Islet of Langerhans (tissue), 1 donor: Measurements from ENCODE around the gene MRPL53.
"Not testable (repeated sequence)": the region's sequence is repeated elsewhere in the genome, so short reads cannot be mapped to it uniquely, and the experiment has no call there.

Experiments
- FAIRE-seq: peaks from one replicate; lab custom pipeline; 2011; peaks lifted over from hg19 to GRCh38; lab: Jason Lieb, UNC

MRPL53 gene

DNA sequence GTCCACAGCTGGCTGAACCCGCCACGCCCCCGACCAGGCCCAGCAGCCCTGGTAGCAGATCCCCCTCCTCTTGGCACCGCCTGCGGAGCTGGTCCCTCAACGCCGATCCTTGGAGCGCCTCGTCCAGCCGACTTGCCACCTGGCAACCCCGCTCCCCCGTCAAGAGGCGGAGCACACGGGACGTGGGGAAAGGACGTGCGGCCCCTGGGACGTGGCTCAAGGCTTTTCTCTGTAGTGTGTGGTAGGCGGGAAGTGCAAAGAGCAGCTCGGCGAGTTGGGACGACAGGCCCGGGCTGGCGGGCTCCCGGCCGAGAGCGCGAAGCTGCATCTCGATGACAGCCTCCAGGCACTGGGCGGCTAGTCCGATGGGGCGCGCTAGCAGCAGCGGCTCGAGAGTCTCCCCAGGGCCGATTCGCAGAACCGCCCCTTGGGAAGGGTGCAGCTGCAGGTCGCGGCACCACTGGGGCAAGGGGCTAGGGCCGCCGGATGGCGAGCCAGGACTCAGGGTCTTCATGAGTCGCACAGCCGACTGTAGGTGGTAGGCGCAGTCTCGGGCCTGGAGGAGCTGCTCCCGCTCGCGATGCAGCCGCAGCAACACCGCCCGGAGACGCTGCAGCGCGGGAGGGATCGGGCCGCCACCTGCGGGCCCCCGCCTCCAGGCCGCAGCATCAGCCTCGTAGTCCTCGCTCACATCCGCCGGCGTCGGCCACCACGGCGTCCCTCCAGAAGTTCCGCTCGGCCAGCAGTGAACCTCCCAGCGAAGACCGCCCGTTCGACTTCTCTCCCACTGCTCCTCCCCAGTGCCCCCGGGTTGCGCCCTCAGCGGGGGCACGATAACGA, 9.7 kb upstream of the MRPL53 start:
- no peak for FAIRE-seq

DNA sequence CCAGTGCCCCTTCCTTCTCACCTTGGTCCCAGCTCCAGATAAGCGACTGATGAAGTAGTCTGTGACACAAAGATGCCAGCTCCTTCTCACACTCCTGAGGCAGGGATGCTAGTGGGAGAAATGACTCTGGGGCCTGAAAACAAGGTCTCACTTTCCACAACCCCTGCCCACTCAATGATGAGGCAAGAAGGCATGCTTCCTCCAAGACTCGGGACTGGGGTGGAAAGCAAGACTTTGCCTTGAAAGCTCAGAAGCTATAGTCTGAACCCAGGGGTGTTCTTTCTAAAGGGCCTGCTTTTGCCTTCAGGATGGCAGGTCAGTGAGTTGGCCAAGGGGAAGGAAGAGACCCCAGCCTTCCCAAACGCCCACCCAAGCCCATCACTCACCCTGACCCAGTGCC, 9.0 kb upstream of the MRPL53 start:
- no peak for FAIRE-seq

DNA sequence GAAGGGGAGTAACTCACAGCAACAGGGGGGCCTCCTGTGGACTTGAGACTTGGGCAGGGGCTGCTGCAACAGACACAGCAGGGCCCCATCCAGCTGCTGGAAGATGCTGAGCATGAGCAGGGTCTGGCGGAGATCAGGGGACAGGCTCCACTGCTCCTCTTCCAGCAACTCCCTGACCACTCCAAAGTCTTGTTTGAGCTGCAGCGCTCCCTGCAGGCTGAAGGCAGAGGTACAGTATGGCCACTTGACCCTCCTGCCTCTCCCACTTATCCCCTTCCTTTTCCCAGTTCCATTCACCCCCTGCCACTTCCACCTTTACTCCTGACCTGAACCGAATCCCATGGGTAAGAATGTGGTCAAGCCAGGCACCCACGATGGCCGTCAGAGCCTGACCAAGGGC, 2.4 kb upstream of the MRPL53 start:
- no peak for FAIRE-seq

DNA sequence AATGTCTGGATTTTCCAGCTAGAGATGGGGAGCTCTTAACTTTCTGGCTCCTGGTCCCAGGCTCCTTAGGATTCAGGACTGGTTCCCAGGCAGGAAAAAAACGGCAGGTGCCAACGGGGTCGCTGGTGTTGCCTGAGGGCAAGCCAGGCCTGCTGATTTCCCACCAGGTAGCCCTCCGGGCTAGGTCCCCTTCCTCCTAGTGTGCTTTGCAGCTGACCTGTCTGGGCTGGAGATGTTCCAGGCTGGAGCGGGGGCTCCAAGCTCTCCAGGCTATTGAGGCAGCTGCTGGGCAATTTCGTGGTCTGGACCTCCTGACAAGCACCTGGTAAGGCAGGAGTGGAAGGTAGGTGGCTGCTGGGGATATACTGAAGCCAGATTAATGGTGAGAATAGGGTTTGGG, 2.0 kb upstream of the MRPL53 start:
- no peak for FAIRE-seq

- no peak for FAIRE-seq
These were observed 422 bp upstream of the MRPL53 start for GRCh38 chr2:74472945-74473258.

GRCh38 chr2:74471332-74472065, 981 bp downstream of the MRPL53 start:
- no peak for FAIRE-seq

- FAIRE-seq: not testable (repeated sequence)
These were observed 1.7 kb downstream of the MRPL53 start for GRCh38 chr2:74470742-74471141.

- FAIRE-seq: no peak
These were observed 8.1 kb downstream of the MRPL53 start for GRCh38 chr2:74464406-74464805.

- FAIRE-seq: no peak
These were observed 9.7 kb downstream of the MRPL53 start for GRCh38 chr2:74462786-74463105.

DNA sequence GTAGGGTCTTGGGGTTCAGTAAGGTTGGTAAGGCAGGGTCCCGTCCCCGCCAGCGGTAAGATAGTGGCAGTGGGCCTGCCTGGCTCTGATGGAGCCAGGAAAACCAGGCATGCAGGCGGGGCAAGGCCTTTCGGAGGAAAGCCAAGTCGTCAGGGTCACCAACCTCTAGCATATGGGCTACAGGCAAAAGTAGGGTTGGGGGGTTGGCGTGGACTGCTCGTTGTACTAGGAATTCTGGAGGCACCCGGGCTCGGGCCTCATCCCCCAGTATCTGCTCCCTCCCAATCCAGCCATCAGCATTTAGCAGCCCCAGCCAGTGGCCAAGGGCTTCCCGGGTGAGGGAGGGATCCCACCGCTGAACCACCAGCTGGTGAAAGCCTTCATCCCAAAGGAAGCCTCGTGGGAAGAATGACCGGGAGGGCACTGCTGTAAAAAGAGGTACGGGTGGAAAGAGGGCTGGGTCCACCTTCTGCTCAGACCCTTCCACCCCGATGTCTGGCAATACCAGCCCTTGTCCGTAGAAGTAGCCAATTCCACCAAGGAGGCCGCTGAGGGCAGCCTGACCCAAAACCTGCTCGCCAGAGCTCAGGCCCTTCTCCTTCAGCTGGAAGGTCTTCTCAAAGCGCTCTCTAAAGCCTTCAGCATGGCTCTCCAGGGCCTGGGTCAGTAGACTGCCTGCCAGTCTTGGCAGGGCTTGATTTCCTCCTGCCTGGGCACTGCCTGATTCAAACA, 10.3 kb downstream of the MRPL53 start:
- FAIRE-seq: no peak

- no peak for FAIRE-seq
These were observed 11.1 kb downstream of the MRPL53 start for GRCh38 chr2:74461187-74462053.

GRCh38 chr2:74460187-74460586, 12.3 kb downstream of the MRPL53 start:
- FAIRE-seq: not testable (repeated sequence)

DNA sequence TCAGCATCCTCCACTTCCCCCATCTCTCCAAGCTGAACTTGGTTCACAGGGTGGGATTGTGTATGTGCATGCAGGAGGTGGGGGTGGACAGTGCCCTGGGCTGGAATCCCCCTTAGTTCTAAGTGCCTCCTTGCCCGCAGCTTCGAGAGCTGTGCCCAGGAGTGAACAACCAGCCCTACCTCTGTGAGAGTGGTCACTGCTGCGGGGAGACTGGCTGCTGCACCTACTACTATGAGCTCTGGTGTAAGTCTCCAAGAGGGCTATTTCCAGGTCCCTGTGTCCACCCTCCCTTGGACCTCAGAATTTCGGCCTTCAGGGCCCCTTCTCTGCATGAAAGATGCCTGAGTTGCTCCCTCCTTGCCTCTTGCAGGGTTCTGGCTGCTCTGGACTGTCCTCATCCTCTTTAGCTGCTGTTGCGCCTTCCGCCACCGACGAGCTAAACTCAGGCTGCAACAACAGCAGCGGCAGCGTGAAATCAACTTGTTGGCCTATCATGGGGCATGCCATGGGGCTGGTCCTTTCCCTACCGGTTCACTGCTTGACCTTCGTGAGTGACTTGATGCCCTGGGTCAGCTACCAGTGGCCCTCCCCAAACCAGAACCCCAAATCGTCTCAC, 12.9 kb downstream of the MRPL53 start:
- FAIRE-seq: not testable (repeated sequence)

GRCh38 chr2:74458938-74459363, 13.5 kb downstream of the MRPL53 start:
- FAIRE-seq: no peak

DNA sequence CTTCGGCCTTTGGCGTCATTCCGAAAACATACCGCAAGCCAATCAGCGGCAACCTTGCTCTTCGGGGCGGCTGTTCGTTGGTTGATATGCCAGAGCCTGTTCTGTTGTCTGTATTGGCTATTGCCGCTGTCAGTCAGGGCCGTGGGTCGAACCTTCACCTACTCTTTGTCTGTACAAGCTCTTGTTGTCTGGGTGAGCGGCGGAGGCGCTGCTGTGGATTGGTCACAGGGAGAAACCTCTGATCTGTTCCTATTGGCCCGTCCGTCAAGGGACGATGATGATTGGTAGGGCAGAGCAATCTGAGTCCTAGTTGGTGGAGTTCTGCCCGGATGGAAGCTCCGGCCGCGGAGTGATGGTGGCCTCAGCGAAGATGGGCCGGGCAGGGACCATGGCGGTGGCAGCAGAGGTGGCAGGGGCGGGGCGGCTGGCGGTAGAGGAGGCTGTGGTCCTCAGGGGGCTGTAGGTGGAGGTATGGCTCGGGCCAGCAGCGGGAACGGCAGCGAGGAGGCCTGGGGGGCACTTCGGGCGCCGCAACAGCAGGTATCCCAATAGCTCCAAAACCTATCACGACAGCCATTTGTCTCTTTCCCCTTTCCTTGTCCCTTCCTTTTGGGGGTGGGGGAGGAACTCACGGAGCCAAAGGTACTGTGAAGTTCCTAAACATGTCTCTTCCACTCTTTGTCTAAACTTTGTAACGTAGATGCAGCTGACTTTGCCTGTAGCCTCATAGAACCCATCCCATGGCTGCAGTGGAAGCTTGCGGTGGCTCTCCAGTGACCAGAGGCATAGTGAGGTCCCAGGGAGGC, 14.1 kb downstream of the MRPL53 start, which contains the start of gene WBP1:
WBP1 (plus strand) TSS at position 307 of the 806 bp plus-strand sequence; CDS start at position 472, 165 bp downstream.
- peak; percentile 96 for FAIRE-seq

DNA sequence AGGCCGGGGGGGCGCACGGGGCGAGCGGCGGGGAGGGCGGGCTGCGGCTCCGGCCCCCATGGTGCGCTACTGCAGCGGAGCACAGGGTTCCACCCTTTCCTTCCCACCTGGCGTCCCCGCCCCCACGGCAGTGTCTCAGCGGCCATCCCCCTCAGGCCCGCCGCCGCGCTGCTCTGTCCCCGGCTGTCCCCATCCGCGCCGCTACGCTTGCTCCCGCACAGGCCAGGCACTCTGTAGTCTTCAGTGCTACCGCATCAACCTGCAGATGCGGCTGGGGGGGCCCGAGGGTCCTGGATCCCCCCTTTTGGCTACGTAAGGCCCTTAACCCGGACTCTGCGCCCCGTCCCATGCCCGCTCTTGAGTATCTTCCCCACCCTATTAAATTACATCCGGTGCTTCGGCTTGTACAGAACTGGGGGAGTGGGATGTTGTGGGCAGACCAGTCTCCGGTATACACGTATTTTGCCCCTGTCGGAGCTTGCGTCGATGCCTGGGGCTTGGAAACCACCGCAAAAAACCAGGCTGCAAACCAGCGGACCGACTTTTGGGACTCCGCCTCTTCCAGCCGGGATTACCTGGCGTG, 14.8 kb downstream of the MRPL53 start:
- no peak for FAIRE-seq

DNA sequence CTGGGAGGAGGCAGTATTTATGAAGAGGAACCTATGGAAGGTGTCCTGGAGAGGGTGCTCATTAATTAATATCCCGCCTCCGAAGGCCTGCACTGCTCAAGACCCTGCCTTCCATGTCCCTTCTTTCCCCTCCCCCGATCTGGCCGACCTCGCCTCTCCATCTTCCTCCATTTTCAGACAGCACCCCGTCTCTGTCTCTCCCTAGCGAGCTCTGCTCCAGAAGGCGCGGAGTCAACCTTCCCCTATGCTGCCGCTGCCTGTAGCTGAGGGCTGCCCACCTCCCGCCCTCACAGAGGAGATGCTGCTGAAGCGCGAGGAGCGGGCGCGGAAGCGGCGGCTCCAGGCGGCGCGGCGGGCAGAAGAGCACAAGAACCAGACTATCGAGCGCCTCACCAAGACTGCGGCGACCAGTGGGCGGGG, 15.3 kb downstream of the MRPL53 start:
- FAIRE-seq: no peak

- peak; percentile 91 for FAIRE-seq
These were observed 17.6 kb downstream of the MRPL53 start, which contains the start of gene INO80B for GRCh38 chr2:74454654-74455511. INO80B (plus strand) TSS chr2:74455087; CDS start chr2:74455117, 30 bp downstream.

DNA sequence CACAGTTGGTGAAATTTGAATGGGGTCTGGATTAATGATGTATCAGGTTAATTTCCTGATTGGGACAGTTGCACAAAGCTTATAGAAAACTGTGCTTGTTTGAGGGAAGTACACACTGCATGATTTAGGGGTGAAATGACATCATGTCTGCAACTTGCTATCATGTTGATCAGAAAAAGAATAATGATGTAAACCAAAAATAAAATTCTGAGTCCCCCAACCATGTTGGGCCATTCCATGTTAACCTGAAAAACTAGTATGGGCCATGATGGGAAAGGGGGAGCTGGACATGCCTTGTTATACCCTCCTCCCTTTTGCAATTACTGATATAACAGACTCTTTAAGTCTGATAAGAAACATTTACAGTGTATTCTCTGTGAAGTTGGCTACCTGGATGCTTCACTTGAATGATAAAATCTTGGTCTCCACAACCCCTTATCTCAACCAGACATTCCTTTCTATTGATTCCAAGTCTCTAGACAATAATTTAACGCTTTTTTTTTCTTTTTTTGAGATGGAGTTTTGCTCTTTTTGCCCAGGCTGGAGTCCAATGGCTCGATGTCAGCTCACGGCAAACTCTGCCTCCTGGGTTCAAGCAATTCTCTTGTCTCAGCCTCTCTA, 21.8 kb downstream of the MRPL53 start:
- FAIRE-seq: no peak
